ENCODE measurements around the gene MRPS11. TPM values are rescaled to one million over a fixed set of nuclear protein-coding genes. Genes with fewer than 3 reads are reported as not detected.

The MRPS11 gene
- total RNA-seq, 4 donors from 2014 or later: 33.5 to 47.8 (median 45.2) TPM

- no peak overlapping the region for H3K27ac ChIP-seq
- no peak overlapping the region for H3K4me3 ChIP-seq
- DNase-seq: no peak
- H3K36me3 ChIP-seq: peaks cover 0 to 22% of the 10 kb centered on the region in 2 donors
- no peak for ATAC-seq
- no peaks in the 10 kb centered on the region for H3K9me3 ChIP-seq
- intact Hi-C loops (cut with DNase I; ENCODE audit: low total_unique reads): no loop called here
- no peaks in the 10 kb centered on the region for H3K27me3 ChIP-seq
- in situ Hi-C loops (cut with MboI; ENCODE audit: low sequenced_read_pairs in 4 of 4): loop anchor here in 1 of 4 donors (25.0 kb wide), 1 partner anchor 130 kb away; the partner anchor contains the start of gene AEN
- TF ChIP-seq POLR2A (IDR thresholded peaks at IDR 0.05): no peak
- no peak for TF ChIP-seq CTCF (IDR thresholded peaks at IDR 0.05 in 4 of 5, conservative IDR thresholded peaks at IDR 0.05 in 1 of 5)
- peaks cover 3 to 7% of the 10 kb centered on the region in 2 donors for H3K4me1 ChIP-seq
These were observed 14.8 kb downstream of the MRPS11 start for GRCh38 chr15:88482263-88482662.

- ATAC-seq (no peak), DNase-seq (no peak)
- Histone ChIP-seq H3K4me1 (peaks cover 3 to 7% of the 10 kb centered on the region in 2 donors), H3K4me3 (no peak overlapping the region), H3K9me3 (no peaks in the 10 kb centered on the region), H3K36me3 (peaks cover 0 to under 1% of the 10 kb centered on the region in 2 donors), H3K27me3 (no peaks in the 10 kb centered on the region), H3K27ac (no peak overlapping the region)
- in situ Hi-C loops (cut with MboI; ENCODE audit: low sequenced_read_pairs in 4 of 4) (loop anchor here in 1 of 4 donors (25.0 kb wide), 1 partner anchor 127 kb away; the partner anchor contains the start of gene AEN), intact Hi-C loops (cut with DNase I; ENCODE audit: low total_unique reads) (no loop called here)
- no peak for TF ChIP-seq CTCF (IDR thresholded peaks at IDR 0.05 in 4 of 5, conservative IDR thresholded peaks at IDR 0.05 in 1 of 5)
- no peak for TF ChIP-seq POLR2A (IDR thresholded peaks at IDR 0.05)
These were observed 17.3 kb downstream of the MRPS11 start for GRCh38 chr15:88484682-88485331.

- intact Hi-C loops (cut with DNase I; ENCODE audit: low total_unique reads): no loop called here
- no peaks in the 10 kb centered on the region for H3K36me3 ChIP-seq
- no peak overlapping the region for H3K27ac ChIP-seq
- ATAC-seq (no peak), DNase-seq (no peak)
- H3K27me3 ChIP-seq: no peaks in the 10 kb centered on the region
- H3K4me1 ChIP-seq: peaks cover 3 to 7% of the 10 kb centered on the region in 2 donors
- no peak overlapping the region for H3K4me3 ChIP-seq
- in situ Hi-C loops (cut with MboI; ENCODE audit: low sequenced_read_pairs in 4 of 4): loop anchor here in 1 of 4 donors (25.0 kb wide), 1 partner anchor 125 kb away; the partner anchor contains the start of gene AEN
- H3K9me3 ChIP-seq: no peaks in the 10 kb centered on the region
- TF ChIP-seq POLR2A (IDR thresholded peaks at IDR 0.05): no peak
- TF ChIP-seq CTCF (IDR thresholded peaks at IDR 0.05 in 4 of 5, conservative IDR thresholded peaks at IDR 0.05 in 1 of 5): no peak
These were observed 19.8 kb downstream of the MRPS11 start for GRCh38 chr15:88487178-88487795.

GRCh38 chr15:88487796-88488523, 20.5 kb downstream of the MRPS11 start:
- intact Hi-C loops (cut with DNase I; ENCODE audit: low total_unique reads) (no loop called here), in situ Hi-C loops (cut with MboI; ENCODE audit: low sequenced_read_pairs in 4 of 4) (loop anchor here in 1 of 4 donors (25.0 kb wide), 1 partner anchor 124 kb away; the partner anchor contains the start of gene AEN)
- no peaks in the 10 kb centered on the region for H3K36me3 ChIP-seq
- H3K27ac ChIP-seq: no peak overlapping the region
- H3K27me3 ChIP-seq: no peaks in the 10 kb centered on the region
- H3K4me3 ChIP-seq: no peak overlapping the region
- TF ChIP-seq CTCF (IDR thresholded peaks at IDR 0.05 in 4 of 5, conservative IDR thresholded peaks at IDR 0.05 in 1 of 5): no peak
- no peak for TF ChIP-seq POLR2A (IDR thresholded peaks at IDR 0.05)
- H3K4me1 ChIP-seq: peaks cover 3 to 7% of the 10 kb centered on the region in 2 donors
- DNase-seq (no peak), ATAC-seq (no peak)
- no peaks in the 10 kb centered on the region for H3K9me3 ChIP-seq
